ENCODE results near the gene TMA7B.

GRCh38 chr22:40001106-40001505 is 40.9 kb downstream of the TMA7B start:
- TF ChIP-seq CTCF (IDR thresholded peaks at IDR 0.05) (no peak), POLR2A (IDR thresholded peaks at IDR 0.05) (no peak)
